Stimulated activated memory B cell treated with anti-CD40 and anti-IgM and Interleukin-4, amounts not matched to agents 10 μg/mL and 1 μg/mL and 100 μg/mL, for 72 hours (primary cell): ENCODE data around the gene ACAA1.

Experiments used
- ATAC-seq: fragments of 150-1000 bp; cut with Tn5 transposase; 2 replicates; pipeline ENCODE4 v1.10.0; 2021
- H3K27ac Mint-ChIP-seq: one replicate; pipeline ENCODE4 v1.8.0; 2022; ENCODE audit warnings: mild to moderate bottlenecking, mixed read lengths
- H3K27me3 Mint-ChIP-seq: one replicate; pipeline ENCODE4 v1.8.0; 2022; ENCODE audit warnings: mixed read lengths
- H3K36me3 Mint-ChIP-seq: one replicate; pipeline ENCODE4 v1.8.0; 2022; ENCODE audit warnings: mixed read lengths
- H3K4me1 Mint-ChIP-seq: one replicate; pipeline ENCODE4 v1.8.0; 2022; ENCODE audit warnings: mixed read lengths
- H3K4me3 Mint-ChIP-seq: one replicate; pipeline ENCODE4 v1.8.0; 2022; ENCODE audit warnings: mild to moderate bottlenecking, moderate library complexity, mixed read lengths
- H3K9me3 Mint-ChIP-seq: one replicate; pipeline ENCODE4 v1.8.0; 2022; ENCODE audit warnings: mixed read lengths

ACAA1 gene

DNA sequence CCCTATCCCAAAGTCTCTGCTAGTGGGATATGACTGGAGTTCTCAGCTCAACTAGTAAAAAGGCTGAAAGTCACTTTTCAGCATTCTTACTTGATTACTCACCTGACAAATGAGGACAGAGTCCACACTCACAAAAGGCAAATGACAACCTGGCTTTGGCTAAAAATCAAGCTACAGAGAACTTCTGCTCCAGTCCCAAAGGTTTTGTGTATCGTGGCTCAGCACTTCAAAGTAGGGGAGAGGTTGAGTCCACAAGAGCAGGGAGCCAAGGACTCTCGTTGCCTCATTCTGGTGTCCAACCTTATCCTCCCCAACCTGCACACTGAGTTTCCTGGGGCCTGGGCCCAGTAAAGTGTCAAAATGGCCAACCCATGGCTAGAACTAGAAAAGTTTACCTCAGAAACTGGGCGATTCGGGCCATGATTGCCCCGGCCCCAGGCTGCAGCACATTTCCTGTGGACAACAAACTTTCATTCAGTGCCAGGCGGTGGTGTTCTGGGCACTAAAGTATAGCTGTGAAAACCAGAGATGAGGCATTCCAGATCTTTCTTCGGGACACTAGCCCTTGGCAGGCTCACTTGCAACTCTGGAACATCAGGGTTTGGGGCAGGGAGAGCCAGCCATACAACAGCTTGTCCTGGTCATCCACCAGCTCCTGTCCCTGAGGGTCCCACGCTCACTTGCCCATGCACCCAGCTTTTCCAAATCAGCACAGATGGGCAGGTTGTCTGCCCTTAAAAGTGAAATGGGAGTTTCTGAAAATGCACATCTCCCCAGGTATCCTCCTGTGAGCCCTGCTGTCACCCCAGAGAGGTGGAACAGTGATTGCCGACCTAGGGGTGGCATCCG is 3.1 kb downstream of the ACAA1 start:
- H3K4me1 Mint-ChIP-seq = peaks cover 51% of the 10 kb centered on the region
- H3K4me3 Mint-ChIP-seq = no peak overlapping the region
- ATAC-seq = no peak
- no peaks in the 10 kb centered on the region for H3K9me3 Mint-ChIP-seq
- H3K27ac Mint-ChIP-seq = no peak overlapping the region
- peaks cover 37% of the 10 kb centered on the region for H3K36me3 Mint-ChIP-seq
- no peaks in the 10 kb centered on the region for H3K27me3 Mint-ChIP-seq

DNA sequence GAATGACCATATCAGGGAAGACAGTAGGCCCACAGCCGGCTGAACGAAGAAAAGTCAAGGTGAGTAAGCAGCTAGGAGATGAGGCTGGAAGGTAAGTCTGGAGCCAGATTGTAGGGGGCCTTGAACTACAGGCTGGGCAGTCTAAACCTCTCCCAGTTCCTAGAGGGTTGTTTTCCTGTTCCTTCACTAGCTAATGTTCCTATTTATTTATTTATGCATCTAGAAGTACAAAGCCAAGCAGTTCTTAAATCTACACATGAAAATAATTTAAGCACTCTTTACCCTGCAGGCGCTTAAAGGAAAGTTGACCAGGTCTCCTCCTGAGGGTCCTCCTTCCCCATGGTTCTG is 3.7 kb downstream of the ACAA1 start:
- no peak overlapping the region for H3K27ac Mint-ChIP-seq
- peaks cover 49% of the 10 kb centered on the region for H3K4me1 Mint-ChIP-seq
- no peak overlapping the region for H3K4me3 Mint-ChIP-seq
- ATAC-seq = no peak
- H3K27me3 Mint-ChIP-seq = no peaks in the 10 kb centered on the region
- peaks cover 39% of the 10 kb centered on the region for H3K36me3 Mint-ChIP-seq
- no peaks in the 10 kb centered on the region for H3K9me3 Mint-ChIP-seq

DNA sequence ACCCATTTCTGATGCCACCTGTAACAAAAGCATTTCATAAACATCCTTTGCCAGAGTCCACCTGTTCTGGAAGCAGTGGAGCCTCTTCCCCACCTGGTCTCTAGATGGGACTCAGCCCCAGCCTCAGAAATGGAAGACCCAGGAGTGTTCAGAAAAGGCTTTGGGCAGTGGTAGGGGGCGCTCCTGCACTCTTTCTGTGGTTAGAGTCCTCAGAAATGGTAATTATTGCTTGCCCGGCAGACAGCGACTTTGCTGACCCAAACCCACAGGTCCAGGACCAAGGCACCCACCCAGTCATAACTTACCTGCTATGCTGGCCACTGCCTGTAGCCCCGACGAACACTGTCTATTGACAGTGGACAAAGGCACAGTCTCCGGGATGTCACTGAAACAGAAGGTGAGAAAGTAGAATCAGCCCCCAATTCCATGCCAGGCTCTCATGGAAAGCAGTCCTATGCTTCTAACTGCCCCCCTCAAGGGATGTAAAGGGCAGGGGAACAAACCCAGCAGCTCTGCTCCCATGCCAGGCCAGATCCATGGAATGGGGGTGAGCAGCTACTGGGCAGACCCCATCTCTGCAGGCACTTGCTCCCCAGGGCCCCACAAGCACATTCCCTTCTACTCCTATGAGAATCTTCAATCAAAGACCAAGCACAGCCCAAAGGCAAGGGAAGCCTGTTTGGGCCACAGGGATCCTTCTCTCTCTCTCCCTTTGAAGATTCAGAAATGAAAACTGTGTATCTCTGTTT is 5.1 kb downstream of the ACAA1 start:
- H3K9me3 Mint-ChIP-seq = no peaks in the 10 kb centered on the region
- H3K27ac Mint-ChIP-seq = no peak overlapping the region
- H3K4me3 Mint-ChIP-seq = no peak overlapping the region
- H3K36me3 Mint-ChIP-seq = peaks cover 39% of the 10 kb centered on the region
- ATAC-seq = no peak
- peaks cover 41% of the 10 kb centered on the region for H3K4me1 Mint-ChIP-seq
- H3K27me3 Mint-ChIP-seq = no peaks in the 10 kb centered on the region

DNA sequence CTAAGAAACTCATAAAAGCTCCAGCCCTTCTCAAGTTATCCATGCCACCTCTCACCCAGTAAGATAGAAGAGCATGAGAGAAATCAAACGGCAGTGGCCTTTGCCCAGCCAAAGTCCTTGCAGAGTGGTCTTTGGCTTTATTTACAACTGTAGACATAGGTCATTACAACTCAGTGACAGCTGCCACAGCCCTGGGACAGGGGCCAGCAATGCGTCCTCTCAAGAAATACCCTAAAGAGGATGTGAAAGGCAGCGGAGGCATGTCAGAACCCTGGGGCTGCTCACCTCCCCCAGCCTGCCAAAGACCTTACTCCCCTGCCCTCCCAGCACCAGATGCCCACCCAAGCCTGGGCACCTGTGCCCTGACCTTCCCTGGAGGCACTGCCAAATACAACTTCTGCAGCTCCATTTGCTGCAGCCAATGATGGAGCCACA is 6.3 kb downstream of the ACAA1 start:
- peaks cover 44% of the 10 kb centered on the region for H3K36me3 Mint-ChIP-seq
- no peak overlapping the region for H3K4me3 Mint-ChIP-seq
- no peak overlapping the region for H3K27ac Mint-ChIP-seq
- H3K9me3 Mint-ChIP-seq = no peaks in the 10 kb centered on the region
- ATAC-seq = no peak
- H3K4me1 Mint-ChIP-seq = peaks cover 33% of the 10 kb centered on the region
- no peaks in the 10 kb centered on the region for H3K27me3 Mint-ChIP-seq

DNA sequence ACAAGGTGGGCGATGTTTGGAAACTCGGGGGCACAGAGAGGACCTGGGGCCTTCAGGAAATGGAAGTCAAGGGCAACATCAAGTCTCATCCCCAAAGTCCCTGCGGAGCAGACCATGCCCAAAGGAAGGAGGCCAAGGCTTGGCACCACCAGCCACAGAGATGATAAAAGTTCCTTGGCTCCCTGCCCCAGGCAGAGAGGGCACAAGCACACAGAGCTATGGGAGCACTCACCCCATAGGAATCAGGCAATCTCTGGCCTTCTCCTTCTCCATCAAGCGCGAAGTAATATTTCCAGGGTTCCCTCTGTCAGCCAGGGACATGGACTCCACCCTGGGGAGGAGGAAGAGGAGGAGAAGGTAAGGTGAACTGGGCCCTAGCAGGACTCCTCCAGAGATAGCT is 7.9 kb downstream of the ACAA1 start:
- Mint-ChIP-seq H3K9me3 (no peaks in the 10 kb centered on the region), H3K27ac (no peak overlapping the region), H3K27me3 (no peaks in the 10 kb centered on the region), H3K4me3 (no peak overlapping the region), H3K4me1 (peaks cover 18% of the 10 kb centered on the region), H3K36me3 (peaks cover 53% of the 10 kb centered on the region)
- no peak for ATAC-seq

DNA sequence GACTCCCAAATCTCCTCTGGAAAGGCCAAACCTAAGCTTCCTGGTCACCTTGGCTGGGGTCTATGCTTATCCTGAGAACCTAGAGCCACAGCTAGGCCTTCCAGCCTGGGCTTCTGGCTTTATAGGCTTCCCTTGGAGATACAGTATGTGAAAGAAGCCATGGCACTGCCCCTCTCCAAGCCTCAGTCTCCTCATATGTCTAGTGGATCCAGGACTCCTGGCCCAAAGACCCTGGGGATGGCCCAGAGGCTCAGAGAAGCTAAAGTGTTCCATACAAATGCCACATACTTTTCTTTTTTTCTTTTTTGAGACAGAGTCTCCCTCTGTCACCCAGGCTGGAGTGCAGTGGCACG is 8.6 kb downstream of the ACAA1 start:
- ATAC-seq = no peak
- H3K9me3 Mint-ChIP-seq = no peaks in the 10 kb centered on the region
- H3K4me3 Mint-ChIP-seq = no peak overlapping the region
- H3K4me1 Mint-ChIP-seq = peaks cover 17% of the 10 kb centered on the region
- H3K36me3 Mint-ChIP-seq = peaks cover 55% of the 10 kb centered on the region
- no peak overlapping the region for H3K27ac Mint-ChIP-seq
- H3K27me3 Mint-ChIP-seq = no peaks in the 10 kb centered on the region

DNA sequence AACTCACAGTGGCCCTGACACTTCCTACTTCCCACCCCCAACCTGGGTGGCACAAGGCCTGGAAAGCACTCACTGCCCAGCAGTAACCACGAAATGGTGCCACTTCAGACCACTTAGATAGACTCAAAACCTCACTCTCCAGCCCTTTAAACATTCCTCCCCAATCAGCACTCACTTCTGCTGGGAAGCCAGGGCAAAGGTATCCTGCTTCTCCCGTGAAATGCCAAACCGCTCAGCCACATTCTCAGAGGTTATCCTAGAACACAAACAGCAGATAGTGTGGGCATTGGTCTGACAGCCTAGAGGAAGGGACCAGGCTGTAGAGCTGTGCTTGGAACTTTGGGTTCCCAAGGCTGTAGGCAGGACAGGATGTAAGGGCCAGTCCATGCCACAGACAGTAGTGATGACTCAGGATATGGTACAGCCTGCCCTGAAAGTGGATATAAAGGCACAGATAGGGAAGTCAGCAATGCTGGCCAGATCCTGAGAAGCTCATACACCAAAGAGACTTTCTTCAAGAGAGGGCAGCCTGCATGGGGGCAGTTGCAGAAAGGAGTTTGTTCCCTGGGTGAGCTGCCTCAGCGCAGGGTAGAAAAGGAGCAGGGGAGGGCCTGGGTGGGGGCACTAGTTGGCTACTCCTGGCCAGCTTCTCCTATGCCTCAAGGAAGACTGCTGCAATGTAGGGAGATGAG is 9.2 kb downstream of the ACAA1 start:
- Mint-ChIP-seq H3K27me3 (no peaks in the 10 kb centered on the region), H3K4me1 (peaks cover 12% of the 10 kb centered on the region), H3K36me3 (peaks cover 56% of the 10 kb centered on the region), H3K4me3 (no peak overlapping the region), H3K9me3 (no peaks in the 10 kb centered on the region), H3K27ac (no peak overlapping the region)
- no peak for ATAC-seq

DNA sequence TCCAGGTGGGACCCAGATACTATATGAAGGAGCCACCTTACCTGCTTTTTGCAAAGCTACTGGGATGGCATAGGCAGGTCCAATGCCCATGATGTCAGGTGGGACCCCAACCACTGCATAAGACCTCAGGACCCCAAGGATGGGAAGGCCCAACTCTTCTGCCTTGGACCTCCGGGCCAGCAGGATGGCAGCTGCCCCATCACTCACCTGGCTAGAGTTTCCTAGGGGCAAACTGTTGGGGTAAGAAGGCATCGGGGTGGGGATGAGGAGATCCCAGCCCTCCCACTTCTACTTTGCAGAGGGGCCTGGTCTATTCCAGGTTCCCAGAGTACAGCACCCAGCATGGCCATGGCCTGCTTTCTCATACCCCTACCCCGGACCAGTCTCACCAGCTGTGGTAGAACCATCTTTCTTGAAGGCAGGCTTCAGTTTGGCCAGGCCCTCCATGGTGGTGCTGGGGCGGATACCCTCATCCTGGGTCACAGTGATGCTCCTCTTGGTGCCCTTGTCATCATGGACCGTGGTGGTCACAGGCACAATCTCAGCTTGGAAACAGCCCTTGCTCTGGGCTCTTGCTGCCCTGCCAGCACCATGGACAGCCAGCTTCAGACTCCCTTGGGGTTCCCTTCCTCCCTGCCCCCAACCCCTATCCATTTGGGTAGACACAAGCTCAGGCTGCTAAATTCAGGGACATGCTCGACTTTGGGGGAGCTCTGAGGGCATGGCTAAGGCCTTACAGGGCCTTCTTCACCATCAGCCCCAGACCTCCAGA is 10.6 kb downstream of the ACAA1 start:
- Mint-ChIP-seq H3K4me3 (no peak overlapping the region), H3K27ac (no peak overlapping the region), H3K9me3 (no peaks in the 10 kb centered on the region), H3K4me1 (peaks cover 11% of the 10 kb centered on the region), H3K36me3 (peaks cover 60% of the 10 kb centered on the region), H3K27me3 (no peaks in the 10 kb centered on the region)
- no peak for ATAC-seq

DNA sequence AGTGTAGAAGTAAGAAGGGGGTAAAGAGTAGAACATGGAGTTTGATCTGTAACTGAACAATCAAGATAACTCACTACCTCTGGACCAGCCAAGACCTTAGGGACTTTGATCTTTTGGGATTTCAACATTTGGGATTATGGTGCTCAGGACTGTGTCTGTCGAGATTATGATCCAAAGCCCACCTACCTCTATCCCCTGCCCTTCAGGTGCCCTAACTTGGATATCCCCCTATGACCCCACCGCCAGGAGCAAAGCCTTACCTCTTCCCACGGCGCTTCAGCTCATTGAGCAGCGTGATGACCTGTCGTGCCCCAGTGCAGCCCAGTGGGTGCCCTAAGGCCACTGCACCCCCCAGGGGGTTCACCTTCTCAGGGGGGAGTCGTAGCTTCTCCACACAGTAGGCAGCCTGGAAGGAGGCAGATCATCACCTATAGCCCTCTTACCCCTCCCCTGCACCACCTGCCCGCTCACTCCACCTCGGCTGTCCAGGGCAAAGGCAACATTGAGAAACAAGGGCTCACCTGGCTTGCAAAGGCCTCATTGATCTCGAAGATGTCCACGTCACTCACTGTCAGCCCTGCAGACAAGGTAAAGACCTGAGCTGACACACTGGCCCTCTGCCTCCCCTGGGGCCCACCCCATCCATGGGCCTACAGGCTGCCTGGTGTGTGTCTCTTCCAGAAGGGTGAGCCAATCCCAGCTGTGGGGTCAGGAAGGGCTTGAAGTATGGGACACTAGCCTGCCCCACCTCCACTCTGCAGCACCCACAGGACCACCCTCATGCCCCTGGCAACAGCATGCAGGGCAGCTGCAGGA is 11.4 kb downstream of the ACAA1 start:
- H3K9me3 Mint-ChIP-seq = no peaks in the 10 kb centered on the region
- H3K4me3 Mint-ChIP-seq = no peak overlapping the region
- no peak overlapping the region for H3K27ac Mint-ChIP-seq
- peaks cover 5% of the 10 kb centered on the region for H3K4me1 Mint-ChIP-seq
- no peaks in the 10 kb centered on the region for H3K27me3 Mint-ChIP-seq
- no peak for ATAC-seq
- peaks cover 61% of the 10 kb centered on the region for H3K36me3 Mint-ChIP-seq

DNA sequence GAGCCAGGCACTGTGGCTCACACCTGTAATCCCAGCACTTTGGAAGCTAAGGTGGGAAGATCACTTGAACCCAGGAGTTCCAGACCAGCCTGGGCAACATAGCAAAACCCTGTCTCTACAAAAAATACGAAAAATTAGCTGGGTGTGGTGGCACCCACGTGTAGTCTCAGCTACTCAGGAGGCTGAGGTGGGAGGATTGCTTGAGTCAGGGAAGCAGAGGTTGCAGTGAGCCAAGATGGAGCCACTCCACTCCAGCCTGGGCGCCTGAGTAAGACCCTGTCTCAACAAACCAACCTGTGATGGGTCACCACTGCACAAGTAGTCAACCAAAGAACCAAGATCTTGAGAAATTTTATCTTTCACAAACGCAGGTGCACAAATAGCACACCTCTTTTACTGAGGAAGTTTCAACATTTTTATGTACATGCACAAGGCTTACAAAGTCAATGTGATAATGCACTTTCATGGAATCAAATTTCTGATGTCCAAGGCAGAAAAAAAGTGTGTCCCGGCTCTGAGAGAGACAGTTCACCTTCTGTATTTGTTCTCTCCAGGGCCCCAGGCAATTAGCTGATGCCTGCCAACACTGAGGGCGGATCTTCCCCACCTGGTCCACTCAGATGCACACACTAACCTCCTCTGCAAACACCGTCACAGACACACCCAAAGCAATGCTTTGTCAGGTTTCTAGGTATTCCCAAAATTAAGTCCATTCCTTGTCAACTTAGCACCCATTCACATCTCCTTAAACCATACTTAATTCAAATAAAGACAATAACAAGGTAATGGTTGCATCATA is 12.4 kb downstream of the ACAA1 start:
- Mint-ChIP-seq H3K36me3 (peaks cover 63% of the 10 kb centered on the region), H3K4me3 (no peak overlapping the region), H3K27me3 (no peaks in the 10 kb centered on the region), H3K4me1 (peaks cover 3% of the 10 kb centered on the region), H3K9me3 (no peaks in the 10 kb centered on the region), H3K27ac (no peak overlapping the region)
- no peak for ATAC-seq

DNA sequence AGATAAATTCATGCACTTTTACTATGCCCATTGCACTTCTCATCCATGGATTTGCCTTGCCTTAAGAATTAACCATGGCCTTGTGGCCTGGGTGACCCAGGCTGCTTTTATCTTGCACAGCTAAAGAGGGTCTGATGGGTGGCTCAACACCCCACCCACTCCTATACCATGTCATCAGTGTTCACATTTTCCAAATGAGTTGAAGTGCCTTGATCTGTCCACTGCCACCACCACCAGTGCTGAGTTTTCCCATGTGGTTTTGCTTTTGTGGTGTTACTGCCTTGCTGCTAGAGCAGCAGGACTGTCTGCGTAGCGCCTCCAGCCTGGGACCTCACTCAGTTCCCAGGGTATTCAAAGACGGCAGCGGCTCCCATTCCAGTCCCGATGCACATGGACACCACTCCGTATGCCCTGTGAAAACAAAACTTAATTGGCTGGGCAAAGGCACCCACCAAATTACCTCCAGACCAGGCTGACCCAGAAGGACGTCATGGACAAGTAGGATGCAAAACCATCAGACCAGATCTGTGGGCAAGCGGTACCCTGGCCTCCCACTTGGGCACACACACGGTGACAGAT is 14.1 kb downstream of the ACAA1 start:
- Mint-ChIP-seq H3K27me3 (no peaks in the 10 kb centered on the region), H3K9me3 (no peaks in the 10 kb centered on the region), H3K4me1 (no peaks in the 10 kb centered on the region), H3K27ac (no peak overlapping the region), H3K4me3 (no peak overlapping the region), H3K36me3 (peaks cover 65% of the 10 kb centered on the region)
- ATAC-seq = no peak

DNA sequence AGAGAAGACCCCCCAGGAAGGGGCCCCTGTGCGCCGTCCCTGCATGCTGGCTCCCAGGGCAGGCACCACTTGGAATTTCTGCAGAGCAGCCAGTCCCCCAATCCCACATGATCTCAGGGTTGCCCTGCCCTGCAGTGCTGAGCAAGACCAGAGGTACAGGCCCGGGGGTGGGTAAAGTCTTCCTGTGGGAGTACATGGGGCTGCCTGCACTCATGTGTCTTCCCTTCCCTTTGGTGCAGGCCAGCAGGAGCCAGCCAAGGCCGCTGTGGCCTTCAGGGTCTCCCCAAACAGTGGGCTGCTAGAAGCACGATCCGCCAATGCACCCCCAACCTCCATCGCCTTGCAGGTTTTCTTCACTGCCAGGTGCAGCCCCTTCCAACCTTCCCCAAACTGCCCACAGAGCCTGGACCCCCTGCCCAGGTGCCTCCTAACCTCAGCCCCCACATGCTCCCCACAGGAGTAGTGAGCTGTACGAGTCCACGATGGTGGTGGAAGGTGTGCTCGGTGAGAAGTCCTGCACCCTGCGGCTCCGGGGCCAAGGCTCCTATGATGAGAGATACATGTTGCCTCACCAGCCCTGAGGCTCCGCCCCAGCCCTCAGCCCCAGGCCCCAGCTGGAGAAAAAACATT is 15.0 kb downstream of the ACAA1 start:
- ATAC-seq = no peak
- Mint-ChIP-seq H3K27me3 (no peaks in the 10 kb centered on the region), H3K36me3 (peaks cover 65% of the 10 kb centered on the region), H3K9me3 (no peaks in the 10 kb centered on the region), H3K4me1 (no peaks in the 10 kb centered on the region), H3K27ac (no peak overlapping the region), H3K4me3 (no peak overlapping the region)

DNA sequence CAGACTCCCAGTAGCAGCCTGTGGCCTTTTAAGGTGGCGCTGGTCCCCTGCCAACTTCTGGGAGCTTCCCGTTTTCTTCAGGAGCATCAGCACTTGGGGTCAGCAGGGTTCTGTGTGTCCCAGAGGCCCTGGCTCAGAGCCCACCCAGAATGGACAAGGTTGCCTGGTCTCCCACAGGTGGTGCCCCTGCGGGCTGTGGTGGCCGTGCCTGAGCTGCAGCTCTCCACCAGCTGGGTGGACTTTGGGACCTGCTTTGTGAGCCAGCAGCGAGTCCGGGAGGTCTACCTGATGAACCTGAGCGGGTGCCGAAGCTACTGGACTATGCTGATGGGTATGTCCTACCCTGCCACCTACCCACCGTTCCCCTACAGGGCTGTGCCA is 15.5 kb downstream of the ACAA1 start:
- Mint-ChIP-seq H3K27me3 (no peaks in the 10 kb centered on the region), H3K27ac (no peak overlapping the region), H3K4me1 (no peaks in the 10 kb centered on the region), H3K36me3 (peaks cover 65% of the 10 kb centered on the region), H3K9me3 (no peaks in the 10 kb centered on the region), H3K4me3 (no peak overlapping the region)
- ATAC-seq = no peak
